Omental fat pad (tissue), 4 donors: Measurements from ENCODE around the gene DYRK2. TPM values are rescaled to one million over a fixed set of nuclear protein-coding genes. Genes with fewer than 3 reads are reported as not detected.

ENCODE experiments used
- ATAC-seq: fragments of 150-250 bp; one replicate; pipeline ENCODE4 v1.9.1; 2016; ENCODE audit warnings: mild to moderate bottlenecking, moderate library complexity; ENCODE audit not compliant: low FRiP score
- DNase-seq: peaks from one replicate; pipeline ENCODE4 v3.0.0-alpha.2; 2019; ENCODE audit warnings: low spot score
- total RNA-seq, 4 donors: library from RNA; depleted of rRNA; stranded (reverse); fragments of >200 nt; gene quantifications; one replicate each; pipeline ENCODE4 v1.1.0, GENCODE V29; 2016
- TF ChIP-seq, protein P1 (sequence below), 3 donors: fragments of 450-650 bp; IDR thresholded peaks; one replicate each; pipeline ENCODE4 v1.5.1; 2016 to 2017; ENCODE audit warnings: antibody characterized with exemption in 3 of 3, mild to moderate bottlenecking in 3 of 3, moderate library complexity in 2 of 3

The DYRK2 gene
- total RNA-seq, 4 donors from 2014 or later, result 9.1 to 23.4 (median 18.4) TPM

DNA sequence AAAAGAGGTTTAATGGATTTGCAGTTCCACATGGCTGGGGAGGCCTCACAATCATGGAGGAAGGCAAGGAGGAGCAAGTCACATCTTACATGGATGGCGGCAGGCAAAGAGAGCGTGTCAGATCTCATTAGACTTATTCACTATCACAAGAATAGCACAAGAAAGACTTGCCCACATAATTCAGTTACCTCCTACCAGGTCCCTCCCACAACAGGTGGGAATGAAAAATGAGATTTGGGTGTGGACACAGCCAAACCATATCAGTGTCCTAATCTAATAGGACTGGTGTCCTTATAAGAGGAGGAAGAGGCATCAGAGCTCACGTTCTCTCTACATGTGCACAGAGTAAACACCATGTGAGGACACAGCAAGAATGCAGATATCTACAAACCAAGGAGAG lies 25.9 kb downstream of the DYRK2 start:
- ATAC-seq (no peak), DNase-seq (no peak)
- TF ChIP-seq, protein P1, sequence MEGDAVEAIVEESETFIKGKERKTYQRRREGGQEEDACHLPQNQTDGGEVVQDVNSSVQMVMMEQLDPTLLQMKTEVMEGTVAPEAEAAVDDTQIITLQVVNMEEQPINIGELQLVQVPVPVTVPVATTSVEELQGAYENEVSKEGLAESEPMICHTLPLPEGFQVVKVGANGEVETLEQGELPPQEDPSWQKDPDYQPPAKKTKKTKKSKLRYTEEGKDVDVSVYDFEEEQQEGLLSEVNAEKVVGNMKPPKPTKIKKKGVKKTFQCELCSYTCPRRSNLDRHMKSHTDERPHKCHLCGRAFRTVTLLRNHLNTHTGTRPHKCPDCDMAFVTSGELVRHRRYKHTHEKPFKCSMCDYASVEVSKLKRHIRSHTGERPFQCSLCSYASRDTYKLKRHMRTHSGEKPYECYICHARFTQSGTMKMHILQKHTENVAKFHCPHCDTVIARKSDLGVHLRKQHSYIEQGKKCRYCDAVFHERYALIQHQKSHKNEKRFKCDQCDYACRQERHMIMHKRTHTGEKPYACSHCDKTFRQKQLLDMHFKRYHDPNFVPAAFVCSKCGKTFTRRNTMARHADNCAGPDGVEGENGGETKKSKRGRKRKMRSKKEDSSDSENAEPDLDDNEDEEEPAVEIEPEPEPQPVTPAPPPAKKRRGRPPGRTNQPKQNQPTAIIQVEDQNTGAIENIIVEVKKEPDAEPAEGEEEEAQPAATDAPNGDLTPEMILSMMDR (IDR thresholded peaks at IDR 0.05), result no peak

DNA sequence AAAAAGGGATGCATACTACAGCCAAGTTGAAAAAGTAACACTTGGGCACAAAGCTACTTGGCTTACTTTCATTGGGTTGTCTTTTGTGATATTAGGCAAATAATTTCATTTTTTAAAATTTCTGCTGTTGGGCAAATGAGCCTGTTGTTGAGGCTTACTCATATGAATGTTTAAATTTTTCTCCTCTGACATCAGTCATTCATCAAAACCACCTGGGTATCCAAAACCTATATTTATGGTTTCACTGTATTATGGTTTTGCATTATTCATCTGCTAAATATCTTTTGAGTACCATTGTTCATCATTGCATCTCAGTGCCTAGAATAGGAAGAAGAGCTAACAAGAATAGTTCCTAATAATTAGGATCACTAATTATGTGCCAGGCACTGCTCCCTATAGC lies 28.1 kb downstream of the DYRK2 start:
- TF ChIP-seq, protein P1 (IDR thresholded peaks at IDR 0.05), result no peak
- ATAC-seq, result no peak

DNA sequence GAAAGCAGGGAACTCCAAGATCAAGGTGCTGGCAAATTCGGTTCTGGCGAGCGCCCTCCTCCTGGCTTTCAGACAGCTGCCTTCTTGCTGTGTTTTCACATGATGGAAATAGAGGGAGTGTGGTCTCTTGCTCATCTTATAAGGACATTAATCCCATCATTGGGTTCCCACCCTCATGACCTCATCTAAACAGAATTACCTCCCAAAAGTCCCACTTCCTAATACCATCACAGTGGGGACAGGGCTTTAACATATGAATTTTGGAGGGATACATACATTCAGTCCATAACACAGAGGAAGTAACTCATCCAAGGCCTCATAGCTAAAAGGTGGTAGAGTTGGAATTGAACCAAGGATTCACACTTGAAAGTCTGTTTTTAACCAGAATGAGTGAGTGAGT lies 28.6 kb downstream of the DYRK2 start:
- ATAC-seq (no peak), DNase-seq (no peak)
- TF ChIP-seq, protein P1 (IDR thresholded peaks at IDR 0.05), result no peak

More for the DNA sequence above, 28.1 kb downstream of the DYRK2 start:
- DNase-seq, result no peak

DNA sequence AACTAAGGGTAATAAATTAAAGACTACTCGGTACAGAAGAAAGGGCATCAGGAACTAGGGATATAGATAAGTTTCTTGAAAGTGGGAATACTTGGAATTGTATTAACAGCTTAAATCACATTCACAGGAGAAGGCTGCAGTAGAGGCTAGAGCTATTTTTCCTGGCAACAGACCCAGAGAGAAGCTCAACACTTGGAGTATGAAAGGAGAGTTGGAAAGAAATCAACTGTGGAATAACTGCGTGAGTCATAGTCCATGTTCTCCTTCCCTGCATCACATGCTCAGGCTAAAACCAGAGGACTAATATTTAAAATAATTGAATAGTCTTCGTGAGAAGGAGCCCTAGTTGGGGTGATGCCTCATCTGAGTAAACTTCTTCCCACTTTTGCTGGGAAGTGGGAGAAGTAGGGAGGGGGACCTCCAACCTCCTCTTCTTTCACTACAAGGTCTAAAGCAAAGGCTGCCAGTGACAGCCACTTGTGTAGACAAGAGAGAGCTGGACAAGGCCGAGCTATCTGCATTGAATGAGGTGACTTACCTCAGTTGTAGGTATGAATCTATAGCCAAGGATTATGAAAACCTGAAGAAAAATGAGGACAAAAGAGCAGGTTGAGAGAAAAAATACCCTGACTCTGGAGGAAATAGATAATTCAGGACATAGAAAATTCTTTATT lies 32.7 kb downstream of the DYRK2 start:
- DNase-seq (no peak), ATAC-seq (peak; percentile 90)
- TF ChIP-seq, protein P1 (IDR thresholded peaks at IDR 0.05), result no peak

DNA sequence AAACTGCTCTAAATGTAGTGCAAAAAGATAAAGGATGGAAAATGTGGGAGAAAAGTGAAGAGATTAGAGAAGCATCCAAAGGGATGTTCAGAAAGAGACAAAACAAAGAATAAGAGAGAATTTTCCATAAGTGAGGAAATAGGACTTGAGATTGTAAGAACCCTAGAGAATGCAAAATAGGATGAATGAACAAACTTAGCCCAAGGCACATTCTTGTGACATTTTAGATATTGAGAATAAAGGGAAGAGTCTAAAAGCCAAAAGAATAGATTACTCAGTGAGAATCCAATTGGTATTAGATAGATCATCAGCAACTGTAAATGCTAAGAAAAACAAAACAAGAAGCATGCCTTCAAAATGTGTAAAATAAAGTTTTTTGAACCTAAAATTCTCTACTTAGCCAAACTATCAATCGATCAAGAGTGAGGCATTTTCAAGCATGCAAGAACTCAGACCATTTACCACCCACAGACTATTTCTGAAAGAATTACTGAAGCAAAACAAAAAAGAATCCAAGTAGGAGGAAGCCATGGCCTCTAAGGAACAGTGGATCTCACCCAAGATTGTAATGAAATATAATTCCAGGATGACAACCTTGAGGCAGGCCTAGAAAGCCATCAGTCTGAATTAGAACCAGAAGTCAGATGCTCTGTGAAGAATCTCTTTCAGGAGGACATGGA lies 33.5 kb downstream of the DYRK2 start:
- DNase-seq (no peak), ATAC-seq (no peak)
- TF ChIP-seq, protein P1 (IDR thresholded peaks at IDR 0.05), result no peak

DNA sequence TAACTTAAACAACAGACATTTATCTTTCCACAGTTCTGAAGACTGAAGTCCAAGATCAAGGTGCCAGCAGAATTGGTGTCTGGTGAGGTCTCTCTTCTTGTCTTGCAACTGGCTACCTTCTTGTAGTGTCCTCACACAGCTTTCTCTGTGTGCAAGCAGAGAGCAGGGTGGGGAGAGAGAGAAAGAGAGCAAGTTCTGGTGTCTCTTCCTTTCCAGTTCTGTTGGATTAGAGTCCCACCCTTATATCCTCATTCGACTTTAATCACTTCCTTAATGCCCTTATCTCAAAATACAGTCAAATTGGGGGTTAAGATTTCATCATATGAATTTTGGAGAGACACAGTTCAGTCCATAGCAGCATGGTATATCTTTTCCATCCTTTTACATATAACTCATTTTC lies 40.8 kb downstream of the DYRK2 start:
- TF ChIP-seq, protein P1 (IDR thresholded peaks at IDR 0.05), result no peak
- ATAC-seq, result no peak
- DNase-seq, result no peak

DNA sequence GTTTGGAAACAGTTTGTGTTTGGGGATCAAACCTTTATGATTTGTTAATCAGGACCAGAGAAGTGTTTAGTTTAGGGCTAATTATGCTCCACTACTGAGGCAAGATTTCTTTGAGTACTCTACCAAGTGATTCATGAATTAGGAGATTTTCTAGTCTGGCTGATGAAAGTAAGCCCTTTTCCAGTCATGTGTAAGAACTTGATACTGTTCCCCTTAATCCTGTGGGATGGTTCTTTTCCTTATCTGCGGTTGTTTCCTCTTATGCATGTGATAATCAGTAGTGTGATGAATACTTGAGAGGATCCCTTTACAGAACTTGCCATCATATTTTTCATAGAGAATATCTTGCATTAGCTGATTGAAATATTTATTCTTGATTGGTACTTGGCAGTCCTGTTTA lies 42.1 kb downstream of the DYRK2 start:
- ATAC-seq (peak; percentile 37), DNase-seq (no peak)
- TF ChIP-seq, protein P1 (IDR thresholded peaks at IDR 0.05), result no peak
